K562 (cell line): Measurements from ENCODE around the gene KIF6. TPM values are rescaled to one million over a fixed set of nuclear protein-coding genes. Genes with fewer than 3 reads are reported as not detected.

Source experiments
- ATAC-seq: fragments of 200-7000 bp; cut with Tn5 transposase; 3 replicates; pipeline ENCODE4 v1.9.1; 2020; ENCODE audit warnings: moderate library complexity
- BruUV-seq: library from RNA; stranded (reverse); fragments of 400-500 nt; replicated peaks from 2 replicates; lab custom pipeline; 2021; lab: Mats Ljungman, UMichigan
- CTCF ChIA-PET: fragments of 300-600 bp; formaldehyde crosslinking; extraction: SDS; loops from one replicate; lab custom pipeline; 2021; ENCODE audit warnings: low intra/inter-chr PET ratio; lab: Yijun Ruan, JAX
- POLR2A ChIA-PET: fragments of 300-600, 350-650 bp; sonication (Branson Sonifier 250); formaldehyde crosslinking; extraction: SDS; loops from one replicate; lab custom pipeline; 2021; ENCODE audit warnings: antibody characterized with exemption, inconsistent platforms; lab: Yijun Ruan, JAX
- DNase-seq, 4 experiments: peaks; one replicate each; pipeline versions ENCODE4 v3.0.0 to v3.0.0-alpha.2; 2011 to 2018; ENCODE audit warnings: low spot score in 3 of 4, mixed read lengths in 3 of 4; ENCODE audit errors: extremely low read depth in 1 of 4
- FAIRE-seq: peaks from 2 replicates; lab custom pipeline; 2011; peaks lifted over from hg19 to GRCh38; lab: Jason Lieb, UNC
- H2AFZ ChIP-seq: 2 replicates; pipeline ENCODE4 v1.6.0; 2011; ENCODE audit warnings: low read depth, low read length, control low read depth, inconsistent platforms
- H3K27ac ChIP-seq: fragments of 200-600 bp; 3 replicates; pipeline ENCODE4 v1.8.0; 2011; ENCODE audit warnings: low read depth, mild to moderate bottlenecking, control low read depth, inconsistent platforms, low read length, moderate library complexity, mixed read lengths; ENCODE audit errors: extremely low read depth
- H3K27me3 ChIP-seq, 2 experiments: fragments of 300-600 bp in 1 of 2; 2 replicates in 1 of 2; 3 replicates in 1 of 2; pipeline versions ENCODE4 v1.6.0 to v1.8.0; 2011; ENCODE audit warnings: inconsistent platforms in 2 of 2, low read length in 2 of 2, mild to moderate bottlenecking in 1 of 2, mixed read lengths in 1 of 2, moderate library complexity in 1 of 2; ENCODE audit not compliant: control insufficient read depth in 2 of 2, insufficient read depth in 2 of 2
- H3K36me3 ChIP-seq: fragments of 300-600 bp; 3 replicates; pipeline ENCODE4 v1.8.0; 2011; ENCODE audit warnings: mild to moderate bottlenecking, low read length, inconsistent platforms; ENCODE audit not compliant: control insufficient read depth, insufficient read depth
- H3K4me1 ChIP-seq, 2 experiments: fragments of 200-600 bp in 1 of 2; replicated peaks in 1 of 2; 2 replicates in 1 of 2; 3 replicates in 1 of 2; pipeline versions ENCODE4 v1.5.1 to v1.8.0; 2011; ENCODE audit warnings: inconsistent platforms in 2 of 2, low read length in 2 of 2, mild to moderate bottlenecking in 1 of 2, mixed read lengths in 1 of 2, moderate library complexity in 1 of 2; ENCODE audit not compliant: control insufficient read depth in 2 of 2, insufficient read depth in 2 of 2
- H3K4me2 ChIP-seq: 2 replicates; pipeline ENCODE4 v1.6.1; 2011; ENCODE audit warnings: low read length, control low read depth, inconsistent platforms, mixed read lengths; ENCODE audit not compliant: insufficient read depth
- H3K4me3 ChIP-seq: fragments of 200-600 bp; sonication (generic), shearing (Covaris generic); 2 replicates; pipeline ENCODE4 v1.5.1; 2016; ENCODE audit warnings: control low read depth, inconsistent platforms
- H3K79me2 ChIP-seq: fragments of 200-600 bp; 3 replicates; pipeline ENCODE4 v1.8.0; 2011; ENCODE audit warnings: low read length, inconsistent platforms; ENCODE audit not compliant: control insufficient read depth, insufficient read depth
- H3K9ac ChIP-seq, 2 experiments: 2 replicates each; pipeline versions ENCODE4 v1.6.0 to v1.6.1; 2011; ENCODE audit warnings: low read depth in 2 of 2, low read length in 2 of 2, control low read depth in 1 of 2, inconsistent platforms in 1 of 2, mild to moderate bottlenecking in 1 of 2, mixed read lengths in 1 of 2; ENCODE audit not compliant: insufficient read depth in 1 of 2
- H3K9me1 ChIP-seq: one replicate; pipeline ENCODE4 v1.6.0; 2011; ENCODE audit warnings: inconsistent platforms, mild to moderate bottlenecking, low read length, moderate library complexity; ENCODE audit not compliant: control insufficient read depth, insufficient read depth
- H3K9me3 ChIP-seq: replicated peaks from 2 replicates; pipeline ENCODE4 v1.5.1; 2011; ENCODE audit warnings: low read depth, low read length, inconsistent platforms; ENCODE audit not compliant: control insufficient read depth, insufficient read depth
- H4K20me1 ChIP-seq: replicated peaks from 2 replicates; pipeline ENCODE4 v1.6.1; 2011; ENCODE audit warnings: low read length, inconsistent platforms, mixed read lengths; ENCODE audit not compliant: control insufficient read depth, insufficient read depth
- ZNF561 ChIP-seq: fragments of 450-650 bp; formaldehyde crosslinking; conservative IDR thresholded peaks from 2 replicates; pipeline ENCODE4 v1.4.0; 2020; ENCODE audit warnings: mild to moderate bottlenecking, moderate library complexity
- WGBS: fragments of 100-300 bp; shearing (Covaris generic); methylation state at CpG from one replicate; pipeline ENCODE4 v1.1.6; 2016; ENCODE audit warnings: low coverage, mixed read lengths; ENCODE audit not compliant: insufficient coverage; ENCODE audit errors: missing lambda C conversion rate; 5-methylcytosine and 5-hydroxymethylcytosine counted together
- in situ Hi-C: fragments of 300-500 bp; cut with MboI; formaldehyde crosslinking; loops from 4 replicates; pipeline ENCODE4 v1.15.0; 2018; ENCODE audit warnings: inconsistent platforms, mixed read lengths
- intact Hi-C: fragments of 100-400 bp; cut with micrococcal nuclease; formaldehyde crosslinking; loops from 2 replicates; pipeline ENCODE4 v1.14.2; 2022
- polyA plus RNA-seq, 8 experiments: library from polyadenylated mRNA; depleted of rRNA in 4 of 8; stranded (reverse) in 5 of 8; unstranded in 3 of 8; fragments of >200 nt; fragmentation: Nextera tagmentation in 2 of 8; fragmentation: Illumina TruSeq in 1 of 8; extraction: Ambion mirVana in 2 of 8; extraction: Trizol in 1 of 8; gene quantifications; 2 replicates each; pipeline versions ENCODE4 v1.2.1 to v1.2.3, GENCODE V29; 2011 to 2014; ENCODE audit warnings: inconsistent platforms in 1 of 8, missing spikeins in 1 of 8
- total RNA-seq, 7 experiments: library from RNA; depleted of rRNA in 6 of 7; stranded (reverse); fragments of >200 nt in 6 of 7; fragmentation: Illumina TruSeq in 2 of 7; extraction: Trizol in 2 of 7; gene quantifications; 2 replicates each; pipeline versions ENCODE4 v1.2.1 to v1.2.3, GENCODE V29; 2011 to 2021; ENCODE audit warnings: low replicate concordance in 1 of 7
- TF ChIP-seq, protein P1 (sequence below): fragments of 250-450 bp; sonication (Bioruptor Pico); IDR thresholded peaks from 2 replicates; pipeline ENCODE4 v1.5.0; 2022; ENCODE audit warnings: mild to moderate bottlenecking

The KIF6 gene
- total and polyA plus RNA-seq, 9 of the 15 experiments (the other 6 are each of a cell fraction or from before 2014, with no cell fraction given), result not detected

- no peaks in the 10 kb centered on the region; a peak in 3 of 5 replicates for H3K27me3 ChIP-seq
- H3K36me3 ChIP-seq, result no peaks in the 10 kb centered on the region
- H3K9me3 ChIP-seq, result no peaks in the 10 kb centered on the region
- H3K9ac ChIP-seq, result no peak overlapping the region
- no peaks in the 10 kb centered on the region for H4K20me1 ChIP-seq
- BruUV-seq, result no TSS peak
- ATAC-seq (no peak), DNase-seq (no peak), FAIRE-seq (no peak)
- TF ChIP-seq, protein P1, sequence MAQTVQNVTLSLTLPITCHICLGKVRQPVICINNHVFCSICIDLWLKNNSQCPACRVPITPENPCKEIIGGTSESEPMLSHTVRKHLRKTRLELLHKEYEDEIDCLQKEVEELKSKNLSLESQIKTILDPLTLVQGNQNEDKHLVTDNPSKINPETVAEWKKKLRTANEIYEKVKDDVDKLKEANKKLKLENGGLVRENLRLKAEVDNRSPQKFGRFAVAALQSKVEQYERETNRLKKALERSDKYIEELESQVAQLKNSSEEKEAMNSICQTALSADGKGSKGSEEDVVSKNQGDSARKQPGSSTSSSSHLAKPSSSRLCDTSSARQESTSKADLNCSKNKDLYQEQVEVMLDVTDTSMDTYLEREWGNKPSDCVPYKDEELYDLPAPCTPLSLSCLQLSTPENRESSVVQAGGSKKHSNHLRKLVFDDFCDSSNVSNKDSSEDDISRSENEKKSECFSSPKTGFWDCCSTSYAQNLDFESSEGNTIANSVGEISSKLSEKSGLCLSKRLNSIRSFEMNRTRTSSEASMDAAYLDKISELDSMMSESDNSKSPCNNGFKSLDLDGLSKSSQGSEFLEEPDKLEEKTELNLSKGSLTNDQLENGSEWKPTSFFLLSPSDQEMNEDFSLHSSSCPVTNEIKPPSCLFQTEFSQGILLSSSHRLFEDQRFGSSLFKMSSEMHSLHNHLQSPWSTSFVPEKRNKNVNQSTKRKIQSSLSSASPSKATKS (CRISPR knock-in tag), result no peak
- TF ChIP-seq ZNF561 (CRISPR knock-in tag), result no peak
- no peaks in the 10 kb centered on the region for H3K4me1 ChIP-seq
- intact Hi-C loops (no loop called here), in situ Hi-C loops (no loop called here)
- POLR2A ChIA-PET, result interaction anchor here (0.6 kb wide), 2 partner anchors 353 to 393 kb away, joined by 3 read pairs; no protein-coding TSS in a partner anchor
- H3K4me2 ChIP-seq, result no peak overlapping the region
- under 1% methylated on average over 12 of the region's 12 CpGs for WGBS
- H3K27ac ChIP-seq, result no peak overlapping the region
- H3K4me3 ChIP-seq, result no peak overlapping the region
- no peak overlapping the region for H2AFZ ChIP-seq
- no peaks in the 10 kb centered on the region for H3K9me1 ChIP-seq
- CTCF ChIA-PET, result no interaction called here
- H3K79me2 ChIP-seq, result no peaks in the 10 kb centered on the region
Measured at GRCh38 chr6:39752835-39753724, 27.9 kb upstream of the KIF6 start.
